OCI-LY1 (cell line): ENCODE results near the gene ACER3.

ENCODE experiments used
- EZH2 ChIP-seq: fragments of 200-600 bp; sonication (generic), shearing (Covaris generic); IDR thresholded peaks from 2 replicates; pipeline ENCODE4 v1.8.0; 2017; ENCODE audit warnings: borderline replicate concordance, mixed run types, mild to moderate bottlenecking, antibody characterized with exemption, low read length, moderate library complexity, mixed read lengths
- TF ChIP-seq, protein P1 (sequence below): fragments of 200-600 bp; sonication (generic), shearing (Covaris generic); IDR thresholded peaks from 2 replicates; pipeline ENCODE4 v1.5.1; 2017; ENCODE audit warnings: mild to moderate bottlenecking, antibody characterized with exemption, low read length, moderate library complexity, mixed read lengths

- no peak for TF ChIP-seq EZH2
- TF ChIP-seq, protein P1, sequence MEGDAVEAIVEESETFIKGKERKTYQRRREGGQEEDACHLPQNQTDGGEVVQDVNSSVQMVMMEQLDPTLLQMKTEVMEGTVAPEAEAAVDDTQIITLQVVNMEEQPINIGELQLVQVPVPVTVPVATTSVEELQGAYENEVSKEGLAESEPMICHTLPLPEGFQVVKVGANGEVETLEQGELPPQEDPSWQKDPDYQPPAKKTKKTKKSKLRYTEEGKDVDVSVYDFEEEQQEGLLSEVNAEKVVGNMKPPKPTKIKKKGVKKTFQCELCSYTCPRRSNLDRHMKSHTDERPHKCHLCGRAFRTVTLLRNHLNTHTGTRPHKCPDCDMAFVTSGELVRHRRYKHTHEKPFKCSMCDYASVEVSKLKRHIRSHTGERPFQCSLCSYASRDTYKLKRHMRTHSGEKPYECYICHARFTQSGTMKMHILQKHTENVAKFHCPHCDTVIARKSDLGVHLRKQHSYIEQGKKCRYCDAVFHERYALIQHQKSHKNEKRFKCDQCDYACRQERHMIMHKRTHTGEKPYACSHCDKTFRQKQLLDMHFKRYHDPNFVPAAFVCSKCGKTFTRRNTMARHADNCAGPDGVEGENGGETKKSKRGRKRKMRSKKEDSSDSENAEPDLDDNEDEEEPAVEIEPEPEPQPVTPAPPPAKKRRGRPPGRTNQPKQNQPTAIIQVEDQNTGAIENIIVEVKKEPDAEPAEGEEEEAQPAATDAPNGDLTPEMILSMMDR: no peak
These were observed 6.0 kb upstream of the ACER3 start for GRCh38 chr11:76854709-76855108.
